ENCODE data around the gene A2M. TPM values are rescaled to one million over a fixed set of nuclear protein-coding genes. Genes with fewer than 3 reads are reported as not detected.

The A2M gene
- polyA plus RNA-seq, 2 of the 4 experiments (the other 2 are of a cell fraction) = not detected

DNA sequence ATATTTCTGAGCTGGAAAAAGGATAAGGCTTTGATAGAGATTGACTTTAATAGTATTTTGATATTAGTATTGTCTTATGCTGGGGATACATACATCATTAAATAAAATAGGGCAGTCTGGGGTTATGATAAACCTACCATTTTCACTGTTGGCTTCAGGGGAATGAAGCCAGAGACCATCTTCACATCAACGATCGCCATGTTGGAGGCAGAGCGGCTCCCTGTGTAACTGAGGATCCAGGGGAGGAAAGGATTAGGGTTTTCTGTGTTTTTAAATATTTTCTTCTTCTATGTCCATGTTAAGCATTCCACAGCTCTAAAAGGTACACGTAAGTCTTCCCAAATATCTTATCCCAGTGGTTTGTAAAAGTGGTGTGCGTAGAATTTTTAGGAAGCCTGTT is 45.4 kb downstream of the A2M start:
- H3K4me1 ChIP-seq = 0 out of 3 replicates have a peak, but pooled peaks cover 1% of the 10 kb centered on the region
- no peak overlapping the region for H3K4me3 ChIP-seq
- H3K4me2 ChIP-seq = no peak overlapping the region
- no peak for DNase-seq (ENCODE audit: low read depth in 1 of 2, low spot score in 1 of 2)
- no peak for TF ChIP-seq NR3C1 (IDR thresholded peaks at IDR 0.05)
- TF ChIP-seq RCOR1 (IDR thresholded peaks at IDR 0.05; ENCODE audit: low read depth, low read length) = no peak
- no peak for TF ChIP-seq JUN (IDR thresholded peaks at IDR 0.05)
- TF ChIP-seq GATA3 (IDR thresholded peaks at IDR 0.05; ENCODE audit: borderline replicate concordance) = no peak
- no peak for TF ChIP-seq EHF (CRISPR knock-in tag; IDR thresholded peaks at IDR 0.05)
- no peak for TF ChIP-seq CBX8 (IDR thresholded peaks at IDR 0.05)
- TF ChIP-seq RARB (CRISPR knock-in tag; IDR thresholded peaks at IDR 0.05) = no peak
- no peak for TF ChIP-seq KDM5A (IDR thresholded peaks at IDR 0.05)
- TF ChIP-seq, protein P1, sequence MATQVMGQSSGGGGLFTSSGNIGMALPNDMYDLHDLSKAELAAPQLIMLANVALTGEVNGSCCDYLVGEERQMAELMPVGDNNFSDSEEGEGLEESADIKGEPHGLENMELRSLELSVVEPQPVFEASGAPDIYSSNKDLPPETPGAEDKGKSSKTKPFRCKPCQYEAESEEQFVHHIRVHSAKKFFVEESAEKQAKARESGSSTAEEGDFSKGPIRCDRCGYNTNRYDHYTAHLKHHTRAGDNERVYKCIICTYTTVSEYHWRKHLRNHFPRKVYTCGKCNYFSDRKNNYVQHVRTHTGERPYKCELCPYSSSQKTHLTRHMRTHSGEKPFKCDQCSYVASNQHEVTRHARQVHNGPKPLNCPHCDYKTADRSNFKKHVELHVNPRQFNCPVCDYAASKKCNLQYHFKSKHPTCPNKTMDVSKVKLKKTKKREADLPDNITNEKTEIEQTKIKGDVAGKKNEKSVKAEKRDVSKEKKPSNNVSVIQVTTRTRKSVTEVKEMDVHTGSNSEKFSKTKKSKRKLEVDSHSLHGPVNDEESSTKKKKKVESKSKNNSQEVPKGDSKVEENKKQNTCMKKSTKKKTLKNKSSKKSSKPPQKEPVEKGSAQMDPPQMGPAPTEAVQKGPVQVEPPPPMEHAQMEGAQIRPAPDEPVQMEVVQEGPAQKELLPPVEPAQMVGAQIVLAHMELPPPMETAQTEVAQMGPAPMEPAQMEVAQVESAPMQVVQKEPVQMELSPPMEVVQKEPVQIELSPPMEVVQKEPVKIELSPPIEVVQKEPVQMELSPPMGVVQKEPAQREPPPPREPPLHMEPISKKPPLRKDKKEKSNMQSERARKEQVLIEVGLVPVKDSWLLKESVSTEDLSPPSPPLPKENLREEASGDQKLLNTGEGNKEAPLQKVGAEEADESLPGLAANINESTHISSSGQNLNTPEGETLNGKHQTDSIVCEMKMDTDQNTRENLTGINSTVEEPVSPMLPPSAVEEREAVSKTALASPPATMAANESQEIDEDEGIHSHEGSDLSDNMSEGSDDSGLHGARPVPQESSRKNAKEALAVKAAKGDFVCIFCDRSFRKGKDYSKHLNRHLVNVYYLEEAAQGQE (IDR thresholded peaks at IDR 0.05) = no peak
- no peak overlapping the region for H3K27ac ChIP-seq
- H3K9me3 ChIP-seq = no peaks in the 10 kb centered on the region
- no peak for ATAC-seq
- FAIRE-seq = no peak
- WGBS (ENCODE audit: missing lambda C conversion rate) = 87% methylated on average over 5 of the region's 5 CpGs
- ChIA-PET CTCF (no interaction called here), POLR2A (no interaction called here)

DNA sequence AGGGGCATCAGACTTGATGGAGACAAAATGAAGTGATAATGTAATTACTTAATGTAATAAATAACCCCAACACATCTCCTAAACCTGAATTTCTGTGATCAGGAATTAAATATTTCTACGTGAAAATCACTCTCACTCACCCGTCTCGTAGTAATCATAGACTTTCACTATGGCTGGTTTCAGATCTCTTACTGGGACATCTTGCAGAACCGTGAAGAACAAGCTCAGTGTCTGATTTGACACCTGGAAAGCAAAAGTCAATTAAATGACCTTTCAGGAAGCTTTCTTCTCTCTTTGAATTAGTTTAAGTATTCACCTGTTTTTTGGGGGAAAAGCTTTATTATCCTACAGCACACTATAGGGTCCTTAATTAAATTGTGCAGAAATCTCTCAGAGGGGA is 47.1 kb downstream of the A2M start:
- CTCF ChIA-PET = interaction anchor here (1.0 to 1.3 kb wide), 2 partner anchors 10 to 154 kb away, joined by 3 read pairs; no protein-coding TSS in a partner anchor
- Histone ChIP-seq H3K4me2 (no peak overlapping the region), H3K4me3 (no peak overlapping the region), H3K27ac (no peak overlapping the region), H3K4me1 (peaks cover 6% of the 10 kb centered on the region; the same call in 2 of the 3 replicates), H3K9me3 (no peaks in the 10 kb centered on the region)
- DNase-seq (ENCODE audit: low read depth in 1 of 2, low spot score in 1 of 2) (no peak), ATAC-seq (no peak), FAIRE-seq (no peak)
- TF ChIP-seq CHD4 (IDR thresholded peaks at IDR 0.05; ENCODE audit: borderline replicate concordance) (no peak), POLR2AphosphoS2 (conservative IDR thresholded peaks at IDR 0.05; ENCODE audit: low read length) (no peak)
- TF ChIP-seq, protein P2, sequence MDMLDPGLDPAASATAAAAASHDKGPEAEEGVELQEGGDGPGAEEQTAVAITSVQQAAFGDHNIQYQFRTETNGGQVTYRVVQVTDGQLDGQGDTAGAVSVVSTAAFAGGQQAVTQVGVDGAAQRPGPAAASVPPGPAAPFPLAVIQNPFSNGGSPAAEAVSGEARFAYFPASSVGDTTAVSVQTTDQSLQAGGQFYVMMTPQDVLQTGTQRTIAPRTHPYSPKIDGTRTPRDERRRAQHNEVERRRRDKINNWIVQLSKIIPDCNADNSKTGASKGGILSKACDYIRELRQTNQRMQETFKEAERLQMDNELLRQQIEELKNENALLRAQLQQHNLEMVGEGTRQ (IDR thresholded peaks at IDR 0.05) = no peak
- 55% methylated on average over 4 of the region's 4 CpGs for WGBS (ENCODE audit: missing lambda C conversion rate)
- POLR2A ChIA-PET = no interaction called here

DNA sequence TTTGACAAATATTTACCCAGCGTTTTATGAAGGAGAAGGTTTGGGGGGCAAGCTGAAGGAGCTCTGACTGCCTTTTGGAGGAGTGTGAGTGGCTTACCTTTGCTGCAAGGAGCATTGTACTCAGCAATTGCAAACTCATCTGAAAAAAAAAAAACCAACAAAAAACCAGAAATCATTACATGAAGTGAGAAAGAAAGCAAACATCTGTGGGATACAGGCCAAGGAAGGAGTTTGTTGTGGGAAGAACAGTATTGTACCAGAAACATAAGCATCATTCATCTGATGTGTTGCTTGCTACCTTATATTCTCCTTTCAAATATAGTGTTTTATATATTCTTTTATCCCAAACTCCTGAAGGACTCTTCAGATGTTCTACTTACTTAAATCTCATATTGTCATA is 47.6 kb downstream of the A2M start:
- FAIRE-seq = no peak
- no peak for ATAC-seq

More for the DNA sequence above, 47.6 kb downstream of the A2M start:
- Histone ChIP-seq H3K4me3 (no peak overlapping the region), H3K4me2 (no peak overlapping the region), H3K9me3 (no peaks in the 10 kb centered on the region), H3K27ac (no peak overlapping the region), H3K4me1 (peaks cover 9% of the 10 kb centered on the region; the same call in 2 of the 3 replicates)
- CTCF ChIA-PET = interaction anchor here (1.3 kb wide), 1 partner anchor 11 kb away, joined by 3 read pairs; no protein-coding TSS in a partner anchor
- POLR2A ChIA-PET = no interaction called here
- no peak for DNase-seq (ENCODE audit: low read depth in 1 of 2, low spot score in 1 of 2)
- 3% methylated on average over 1 of the region's 1 CpG for WGBS (ENCODE audit: missing lambda C conversion rate)
- TF ChIP-seq PBX3 (IDR thresholded peaks at IDR 0.05) = no peak
- TF ChIP-seq EP300 (IDR thresholded peaks at IDR 0.05) = no peak
- TF ChIP-seq EHMT2 (IDR thresholded peaks at IDR 0.05; ENCODE audit: low read depth) = no peak
- TF ChIP-seq ZC3H11A (IDR thresholded peaks at IDR 0.05) = no peak
- no peak for TF ChIP-seq JUN (IDR thresholded peaks at IDR 0.05)
- no peak for TF ChIP-seq ZNF302 (CRISPR knock-in tag; IDR thresholded peaks at IDR 0.05)
- no peak for TF ChIP-seq RFX5 (IDR thresholded peaks at IDR 0.05)
- no peak for TF ChIP-seq FOSB (CRISPR knock-in tag; IDR thresholded peaks at IDR 0.05)
- TF ChIP-seq HOXB5 (CRISPR knock-in tag; IDR thresholded peaks at IDR 0.05) = no peak
- no peak for TF ChIP-seq E2F6 (IDR thresholded peaks at IDR 0.05; ENCODE audit: borderline replicate concordance, low read depth)
- TF ChIP-seq SMC3 (IDR thresholded peaks at IDR 0.05) = no peak
- TF ChIP-seq, protein P3, sequence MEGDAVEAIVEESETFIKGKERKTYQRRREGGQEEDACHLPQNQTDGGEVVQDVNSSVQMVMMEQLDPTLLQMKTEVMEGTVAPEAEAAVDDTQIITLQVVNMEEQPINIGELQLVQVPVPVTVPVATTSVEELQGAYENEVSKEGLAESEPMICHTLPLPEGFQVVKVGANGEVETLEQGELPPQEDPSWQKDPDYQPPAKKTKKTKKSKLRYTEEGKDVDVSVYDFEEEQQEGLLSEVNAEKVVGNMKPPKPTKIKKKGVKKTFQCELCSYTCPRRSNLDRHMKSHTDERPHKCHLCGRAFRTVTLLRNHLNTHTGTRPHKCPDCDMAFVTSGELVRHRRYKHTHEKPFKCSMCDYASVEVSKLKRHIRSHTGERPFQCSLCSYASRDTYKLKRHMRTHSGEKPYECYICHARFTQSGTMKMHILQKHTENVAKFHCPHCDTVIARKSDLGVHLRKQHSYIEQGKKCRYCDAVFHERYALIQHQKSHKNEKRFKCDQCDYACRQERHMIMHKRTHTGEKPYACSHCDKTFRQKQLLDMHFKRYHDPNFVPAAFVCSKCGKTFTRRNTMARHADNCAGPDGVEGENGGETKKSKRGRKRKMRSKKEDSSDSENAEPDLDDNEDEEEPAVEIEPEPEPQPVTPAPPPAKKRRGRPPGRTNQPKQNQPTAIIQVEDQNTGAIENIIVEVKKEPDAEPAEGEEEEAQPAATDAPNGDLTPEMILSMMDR (IDR thresholded peaks at IDR 0.05) = no peak
- TF ChIP-seq, protein P4, sequence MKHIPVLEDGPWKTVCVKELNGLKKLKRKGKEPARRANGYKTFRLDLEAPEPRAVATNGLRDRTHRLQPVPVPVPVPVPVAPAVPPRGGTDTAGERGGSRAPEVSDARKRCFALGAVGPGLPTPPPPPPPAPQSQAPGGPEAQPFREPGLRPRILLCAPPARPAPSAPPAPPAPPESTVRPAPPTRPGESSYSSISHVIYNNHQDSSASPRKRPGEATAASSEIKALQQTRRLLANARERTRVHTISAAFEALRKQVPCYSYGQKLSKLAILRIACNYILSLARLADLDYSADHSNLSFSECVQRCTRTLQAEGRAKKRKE (CRISPR knock-in tag; IDR thresholded peaks at IDR 0.05; ENCODE audit: low read depth) = no peak
